ENCODE data around the gene TRIM31. TPM values are rescaled to one million over a fixed set of nuclear protein-coding genes. Genes with fewer than 3 reads are reported as not detected.

TRIM31 gene
- total RNA-seq (2022; extraction: Qiagen RNA extraction; ENCODE audit: low read depth) = 1.2 to 2.1 TPM (median 2.1 TPM) in 5 replicates

GRCh38 chr6:30113003-30113759 is at the start of gene TRIM31:
Gene TRIM31 (minus strand): TSS chr6:30113090. CDS start chr6:30112805, 285 bp downstream.

GRCh38 chr6:30160785-30161531 is 48.1 kb upstream of the TRIM31 start, which contains the start of gene TRIM10:
Gene TRIM10 (minus strand): TSS chr6:30161211. CDS start chr6:30160858, 353 bp downstream.

GRCh38 chr6:30135757-30136156 is 22.9 kb upstream of the TRIM31 start, which contains the start of gene TRIM40:
Gene TRIM40 (plus strand): TSS chr6:30136140. CDS start chr6:30137037, 897 bp downstream.

GRCh38 chr6:30075094-30075789 is 37.6 kb downstream of the TRIM31 start, which contains the start of gene RNF39:
Gene RNF39 (minus strand): TSS chr6:30075769. CDS start chr6:30075585, 184 bp downstream.

GRCh38 chr6:30066577-30067459 is 46.1 kb downstream of the TRIM31 start, which contains the start of gene PPP1R11:
Gene PPP1R11 (plus strand): TSS chr6:30067198. CDS start chr6:30067411, 213 bp downstream.

GRCh38 chr6:30061092-30061857 is 51.6 kb downstream of the TRIM31 start, which contains the start of gene POLR1H:
Gene POLR1H (plus strand): TSS chr6:30061265. CDS start chr6:30061525, 260 bp downstream.

Other genes with a start within 250 kb of the TRIM31 start
- gene HLA-A, start 170.6 kb downstream of the TRIM31 start, total RNA-seq (2022; extraction: Qiagen RNA extraction; ENCODE audit: low read depth) = 113 to 144 TPM (median 140 TPM) in 5 replicates
- gene POLR1H, start 51.8 kb downstream of the TRIM31 start, total RNA-seq (2022; extraction: Qiagen RNA extraction; ENCODE audit: low read depth) = 25.7 to 36.9 TPM (median 36.2 TPM) in 5 replicates
- 41.4 to 46.0 TPM (median 43.2 TPM) in 5 replicates for gene PPP1R11, start 45.9 kb downstream of the TRIM31 start, total RNA-seq (2022; extraction: Qiagen RNA extraction; ENCODE audit: low read depth)
- 0.03 TPM in 1 of 5 replicates, not detected in the others for gene RNF39, start 37.3 kb downstream of the TRIM31 start, total RNA-seq (2022; extraction: Qiagen RNA extraction; ENCODE audit: low read depth)
- not detected in 5 replicates for gene TRIM40, start 23.1 kb upstream of the TRIM31 start, total RNA-seq (2022; extraction: Qiagen RNA extraction; ENCODE audit: low read depth)
- not detected in 5 replicates for gene TRIM10, start 48.1 kb upstream of the TRIM31 start, total RNA-seq (2022; extraction: Qiagen RNA extraction; ENCODE audit: low read depth)
- gene TRIM15, start 50.5 kb upstream of the TRIM31 start, total RNA-seq (2022; extraction: Qiagen RNA extraction; ENCODE audit: low read depth) = 0.29 TPM in 1 of 5 replicates, not detected in the others
- 24.8 to 27.3 TPM (median 25.7 TPM) in 5 replicates for gene TRIM26, start 100.3 kb upstream of the TRIM31 start, total RNA-seq (2022; extraction: Qiagen RNA extraction; ENCODE audit: low read depth)
- 6.6 to 8.2 TPM (median 7.5 TPM) in 5 replicates for gene TRIM39, start 213.8 kb upstream of the TRIM31 start, total RNA-seq (2022; extraction: Qiagen RNA extraction; ENCODE audit: low read depth)
- gene RPP21, start 232.1 kb upstream of the TRIM31 start, total RNA-seq (2022; extraction: Qiagen RNA extraction; ENCODE audit: low read depth) = 62.1 to 74.0 TPM (median 66.6 TPM) in 5 replicates